ENCODE data around the gene MYRIP. TPM values are rescaled to one million over a fixed set of nuclear protein-coding genes. Genes with fewer than 3 reads are reported as not detected.
"Not testable (repeated sequence)": the region's sequence is repeated elsewhere in the genome, so short reads cannot be mapped to it uniquely, and the experiment has no call there.

The MYRIP gene
- total RNA-seq, 3 donors from 2014 or later = 2.3 to 4.8 (median 2.6) TPM

- Histone ChIP-seq H3K27ac (no peak overlapping the region), H3K36me3 (no peaks in the 10 kb centered on the region), H3K9me3 (no peaks in the 10 kb centered on the region), H3K27me3 (no peaks in the 10 kb centered on the region), H3K4me1 (no peaks in the 10 kb centered on the region), H3K4me3 (no peak overlapping the region)
- DNase-seq (ENCODE audit: low spot score in 2 of 2) = no peak
- intact Hi-C loops (cut with DNase I; ENCODE audit: low total_unique reads) = no loop called here
- TF ChIP-seq CTCF (IDR thresholded peaks at IDR 0.05) (no peak), POLR2A (IDR thresholded peaks at IDR 0.05) (no peak), POLR2AphosphoS5 (IDR thresholded peaks at IDR 0.05) (no peak)
Measured at GRCh38 chr3:40267937-40268724, 458.7 kb downstream of the MYRIP start.

GRCh38 chr3:40268802-40269524 is 459.6 kb downstream of the MYRIP start:
- DNase-seq (ENCODE audit: low spot score in 2 of 2) = no peak
- H3K9me3 ChIP-seq = no peaks in the 10 kb centered on the region
- no peak overlapping the region for H3K4me3 ChIP-seq
- no peaks in the 10 kb centered on the region for H3K27me3 ChIP-seq
- H3K36me3 ChIP-seq = no peaks in the 10 kb centered on the region
- intact Hi-C loops (cut with DNase I; ENCODE audit: low total_unique reads) = no loop called here
- no peaks in the 10 kb centered on the region for H3K4me1 ChIP-seq
- no peak for TF ChIP-seq POLR2AphosphoS5 (IDR thresholded peaks at IDR 0.05)
- no peak for TF ChIP-seq CTCF (IDR thresholded peaks at IDR 0.05)
- TF ChIP-seq POLR2A (IDR thresholded peaks at IDR 0.05) = no peak
- H3K27ac ChIP-seq = no peak overlapping the region

- no peak for DNase-seq (ENCODE audit: low spot score in 2 of 2)
- H3K27me3 ChIP-seq = no peaks in the 10 kb centered on the region
- H3K36me3 ChIP-seq = no peaks in the 10 kb centered on the region
- H3K4me1 ChIP-seq = no peaks in the 10 kb centered on the region
- H3K27ac ChIP-seq = no peak overlapping the region
- intact Hi-C loops (cut with DNase I; ENCODE audit: low total_unique reads) = no loop called here
- H3K9me3 ChIP-seq = peaks cover 0 to 5% of the 10 kb centered on the region in 2 donors
- H3K4me3 ChIP-seq = no peak overlapping the region
- TF ChIP-seq POLR2A (IDR thresholded peaks at IDR 0.05) = no peak
- no peak for TF ChIP-seq CTCF (IDR thresholded peaks at IDR 0.05)
- TF ChIP-seq POLR2AphosphoS5 (IDR thresholded peaks at IDR 0.05) = no peak
Measured at GRCh38 chr3:40278791-40279190, 469.4 kb downstream of the MYRIP start.

- Histone ChIP-seq H3K4me3 (no peak overlapping the region), H3K9me3 (peaks cover 0 to 5% of the 10 kb centered on the region in 2 donors), H3K27ac (no peak overlapping the region), H3K4me1 (no peaks in the 10 kb centered on the region), H3K27me3 (no peaks in the 10 kb centered on the region), H3K36me3 (no peaks in the 10 kb centered on the region)
- DNase-seq (ENCODE audit: low spot score in 2 of 2) = no peak
- intact Hi-C loops (cut with DNase I; ENCODE audit: low total_unique reads) = no loop called here
- TF ChIP-seq POLR2AphosphoS5 (IDR thresholded peaks at IDR 0.05) (no peak), CTCF (IDR thresholded peaks at IDR 0.05) (no peak), POLR2A (IDR thresholded peaks at IDR 0.05) (no peak)
Measured at GRCh38 chr3:40281995-40282394, 472.6 kb downstream of the MYRIP start.

GRCh38 chr3:40283057-40283456 is 473.6 kb downstream of the MYRIP start:
- H3K4me1 ChIP-seq; H3K27ac ChIP-seq; intact Hi-C loops (cut with DNase I; ENCODE audit: low total_unique reads); H3K36me3 ChIP-seq; DNase-seq (ENCODE audit: low spot score in 2 of 2); H3K27me3 ChIP-seq; H3K4me3 ChIP-seq; H3K9me3 ChIP-seq: not testable (repeated sequence)
